Endothelial cell of umbilical vein (primary cell): Measurements from ENCODE around the gene SSC5D. TPM values are rescaled to one million over a fixed set of nuclear protein-coding genes. Genes with fewer than 3 reads are reported as not detected.
A peak's percentile ranks its signal among the peaks of the same experiment; 100 is the strongest.

Experiments
- BruUV-seq: library from RNA; stranded (reverse); fragments of 400-500 nt; replicated peaks from 2 replicates; lab custom pipeline; 2021; lab: Mats Ljungman, UMichigan
- CTCF ChIA-PET: fragments of 300-600, 350-600 bp; sonication (Branson Sonifier 250); formaldehyde crosslinking; loops from one replicate; lab custom pipeline; 2021; ENCODE audit warnings: antibody characterized with exemption, inconsistent platforms; lab: Charles Lee
- POLR2A ChIA-PET: fragments of 300-600, 350-600 bp; sonication (Branson Sonifier 250); formaldehyde crosslinking; loops from one replicate; lab custom pipeline; 2021; ENCODE audit warnings: antibody characterized with exemption, inconsistent platforms; lab: Charles Lee
- DNase-seq: peaks from one replicate; pipeline ENCODE4 v3.0.0-alpha.2; 2011; ENCODE audit warnings: low read depth, low spot score
- FAIRE-seq: peaks from 2 replicates; lab custom pipeline; 2011; peaks lifted over from hg19 to GRCh38; lab: Jason Lieb, UNC
- H2AFZ ChIP-seq: 2 replicates; pipeline ENCODE4 v1.6.0; 2012; ENCODE audit warnings: low read depth, low read length, control low read depth, inconsistent platforms
- H3K27ac ChIP-seq: 2 replicates; pipeline ENCODE4 v1.5.1; 2011; ENCODE audit warnings: low read depth, mild to moderate bottlenecking, control low read depth, low read length, moderate library complexity; ENCODE audit not compliant: insufficient read depth
- H3K27me3 ChIP-seq, 2 experiments: 2 replicates each; pipeline versions ENCODE4 v1.6.0 to v1.6.1; 2011; ENCODE audit warnings: low read length in 2 of 2, mixed read lengths in 1 of 2; ENCODE audit not compliant: control insufficient read depth in 2 of 2, insufficient read depth in 2 of 2
- H3K36me3 ChIP-seq, 2 experiments: 2 replicates in 1 of 2; 3 replicates in 1 of 2; pipeline ENCODE4 v1.5.1; 2011; ENCODE audit warnings: low read length in 2 of 2, mild to moderate bottlenecking in 1 of 2, moderate library complexity in 1 of 2; ENCODE audit not compliant: control insufficient read depth in 2 of 2, insufficient read depth in 2 of 2; ENCODE audit errors: extremely low read depth in 1 of 2
- H3K4me1 ChIP-seq: 3 replicates; pipeline ENCODE4 v1.5.1; 2011; ENCODE audit warnings: mild to moderate bottlenecking, low read length; ENCODE audit not compliant: control insufficient read depth, insufficient read depth; ENCODE audit errors: extremely low read depth
- H3K4me2 ChIP-seq: 2 replicates; pipeline ENCODE4 v1.6.1; 2011; ENCODE audit warnings: low read length, control low read depth, mixed read lengths; ENCODE audit not compliant: insufficient read depth
- H3K4me3 ChIP-seq, 3 experiments: fragments of 200-600 bp in 1 of 3; sonication (generic), shearing (Covaris generic) in 1 of 3; replicated peaks in 1 of 3; 2 replicates each; pipeline ENCODE4 v1.5.1; 2011 to 2016; ENCODE audit warnings: control low read depth in 3 of 3, low read length in 3 of 3, mild to moderate bottlenecking in 2 of 3, inconsistent platforms in 1 of 3, low read depth in 1 of 3, moderate library complexity in 1 of 3; ENCODE audit not compliant: insufficient read depth in 1 of 3
- H3K79me2 ChIP-seq: 2 replicates; pipeline ENCODE4 v1.6.0; 2012; ENCODE audit warnings: low read length, inconsistent platforms; ENCODE audit not compliant: control insufficient read depth, insufficient read depth
- H3K9ac ChIP-seq: replicated peaks from 2 replicates; pipeline ENCODE3; 2011; ENCODE audit warnings: low read length, control low read depth; ENCODE audit not compliant: insufficient read depth; ENCODE audit errors: extremely low read depth
- H3K9me1 ChIP-seq: replicated peaks from 3 replicates; pipeline ENCODE4 v1.6.0; 2011; ENCODE audit warnings: mild to moderate bottlenecking, low read length; ENCODE audit not compliant: control insufficient read depth, insufficient read depth; ENCODE audit errors: extremely low read depth
- H3K9me3 ChIP-seq: replicated peaks from 2 replicates; pipeline ENCODE4 v1.5.1; 2012; ENCODE audit warnings: low read length, inconsistent platforms; ENCODE audit not compliant: control insufficient read depth, insufficient read depth
- H4K20me1 ChIP-seq: replicated peaks from 2 replicates; pipeline ENCODE3; 2011; ENCODE audit warnings: mild to moderate bottlenecking, low read length; ENCODE audit not compliant: control insufficient read depth, insufficient read depth; ENCODE audit errors: extremely low read depth
- EZH2 ChIP-seq: IDR thresholded peaks from 2 replicates; pipeline ENCODE4 v1.6.1; 2012; ENCODE audit warnings: borderline replicate concordance, low read depth, mild to moderate bottlenecking, moderate library complexity, low read length, inconsistent platforms; ENCODE audit not compliant: severe bottlenecking
- FOS ChIP-seq: IDR thresholded peaks from 2 replicates; pipeline ENCODE4 v1.6.1; 2011; ENCODE audit warnings: mild to moderate bottlenecking, low read length, moderate library complexity, borderline replicate concordance; ENCODE audit not compliant: insufficient read depth
- GATA2 ChIP-seq: IDR thresholded peaks from 2 replicates; pipeline ENCODE4 v1.7.0; 2011; ENCODE audit warnings: low read depth, mild to moderate bottlenecking, moderate library complexity, mixed read lengths, low read length; ENCODE audit not compliant: insufficient read length, insufficient read depth
- JUN ChIP-seq: IDR thresholded peaks from 2 replicates; pipeline ENCODE4 v1.6.1; 2011; ENCODE audit warnings: borderline replicate concordance, low read depth; ENCODE audit not compliant: insufficient read length, insufficient read depth
- MAX ChIP-seq: IDR thresholded peaks from 2 replicates; pipeline ENCODE4 v1.6.1; 2011; ENCODE audit not compliant: insufficient read depth, insufficient read length
- MYC ChIP-seq: IDR thresholded peaks from one replicate; pipeline ENCODE4 v1.6.1; 2011; ENCODE audit warnings: mild to moderate bottlenecking, low read depth, low read length
- POLR2A ChIP-seq: IDR thresholded peaks from 2 replicates; pipeline ENCODE4 v1.6.1; 2012; ENCODE audit warnings: low read depth, mild to moderate bottlenecking, control low read depth, low read length
- dilution Hi-C: fragments of 300-500 bp; cut with MboI; formaldehyde crosslinking; loops from one replicate; pipeline ENCODE4 v1.15.0; 2019; ENCODE audit warnings: low sequenced_read_pairs; ENCODE audit not compliant: extremely low pct_ligation_motif_present
- intact Hi-C: fragments of 100-400 bp; cut with micrococcal nuclease; formaldehyde crosslinking; loops from one replicate; pipeline ENCODE4 v1.10.0; 2022
- polyA plus RNA-seq, 4 experiments: library from polyadenylated mRNA; depleted of rRNA in 3 of 4; stranded (reverse) in 3 of 4; unstranded in 1 of 4; fragments of >200 nt; gene quantifications; 2 replicates each; pipeline versions ENCODE4 v1.2.1 to v1.2.3, GENCODE V29; 2011 to 2012; ENCODE audit warnings: missing spikeins in 1 of 4
- total RNA-seq: library from RNA; stranded (reverse); gene quantifications from 2 replicates; pipeline ENCODE4 v1.2.3, GENCODE V29; 2021

SSC5D gene
- total and polyA plus RNA-seq, 2 donors (not counting 3 experiments of a cell fraction or from before 2014, with no cell fraction given): 0.47 to 1.3 TPM

- H4K20me1 ChIP-seq: no peaks in the 10 kb centered on the region
- intact Hi-C loops: no loop called here
- no TSS peak for BruUV-seq
- H3K36me3 ChIP-seq: no peaks in the 10 kb centered on the region
- TF ChIP-seq MAX: no peak
- peaks cover 38 to 42% of the 10 kb centered on the region in 2 experiments for H3K27me3 ChIP-seq
- no peaks in the 10 kb centered on the region for H3K9me1 ChIP-seq
- H3K79me2 ChIP-seq: no peaks in the 10 kb centered on the region
- POLR2A ChIA-PET: no interaction called here
- FAIRE-seq (no peak), DNase-seq (no peak)
- no peak overlapping the region for H3K4me2 ChIP-seq
- H3K4me1 ChIP-seq: no peaks in the 10 kb centered on the region
- H3K27ac ChIP-seq: no peak overlapping the region
- H3K4me3 ChIP-seq: no peak overlapping the region
- no peak overlapping the region for H2AFZ ChIP-seq
- H3K9ac ChIP-seq: no peak overlapping the region
- no peaks in the 10 kb centered on the region for H3K9me3 ChIP-seq
- CTCF ChIA-PET: no interaction called here
- dilution Hi-C loops: no loop called here
These were observed 46.9 kb upstream of the SSC5D start for GRCh38 chr19:55441319-55441691.

- TF ChIP-seq FOS (no peak), EZH2 (peak; percentile 91), MAX (no peak), JUN (no peak), GATA2 (no peak), MYC (no peak), POLR2A (no peak)
- no peak overlapping the region for H3K9ac ChIP-seq
- CTCF ChIA-PET: no interaction called here
- H3K36me3 ChIP-seq: no peaks in the 10 kb centered on the region
- intact Hi-C loops: no loop called here
- no TSS peak for BruUV-seq
- H3K4me3 ChIP-seq: no peak overlapping the region
- H3K27me3 ChIP-seq: peaks cover 39 to 42% of the 10 kb centered on the region in 2 experiments
- POLR2A ChIA-PET: no interaction called here
- H3K27ac ChIP-seq: no peak overlapping the region
- H3K9me1 ChIP-seq: no peaks in the 10 kb centered on the region
- no peaks in the 10 kb centered on the region for H3K9me3 ChIP-seq
- no peak overlapping the region for H3K4me2 ChIP-seq
- no peak overlapping the region for H2AFZ ChIP-seq
- dilution Hi-C loops: no loop called here
- no peaks in the 10 kb centered on the region for H3K4me1 ChIP-seq
- DNase-seq (no peak), FAIRE-seq (no peak)
- H4K20me1 ChIP-seq: no peaks in the 10 kb centered on the region
- H3K79me2 ChIP-seq: no peaks in the 10 kb centered on the region
These were observed 46.4 kb upstream of the SSC5D start for GRCh38 chr19:55441692-55442321.
